HEK293 (cell line): ENCODE results near the gene TWIST2.

Experiments
- MZF1 ChIP-seq: fragments of 450-650 bp; formaldehyde crosslinking; IDR thresholded peaks from 2 replicates; pipeline ENCODE4 v1.5.1; 2017; ENCODE audit warnings: missing biosample characterization, missing genetic modification characterization, borderline replicate concordance
- ZNF175 ChIP-seq: fragments of 450-650 bp; formaldehyde crosslinking; IDR thresholded peaks from 2 replicates; pipeline ENCODE4 v1.5.1; 2016; ENCODE audit warnings: missing biosample characterization, missing genetic modification characterization
- ZNF292 ChIP-seq: fragments of 450-650 bp; formaldehyde crosslinking; IDR thresholded peaks from 2 replicates; pipeline ENCODE4 v1.5.1; 2016; ENCODE audit warnings: low read depth, missing biosample characterization, missing genetic modification characterization, borderline replicate concordance
- ZNF426 ChIP-seq: fragments of 450-650 bp; formaldehyde crosslinking; IDR thresholded peaks from 2 replicates; pipeline ENCODE4 v1.5.1; 2017; ENCODE audit warnings: missing biosample characterization, missing genetic modification characterization, mild to moderate bottlenecking, inconsistent platforms, moderate library complexity
- ZNF707 ChIP-seq: fragments of 450-650 bp; formaldehyde crosslinking; IDR thresholded peaks from 2 replicates; pipeline ENCODE4 v1.5.1; 2016; ENCODE audit warnings: missing biosample characterization, missing genetic modification characterization
- TF ChIP-seq, protein P1 (sequence below): fragments of 450-650 bp; formaldehyde crosslinking; IDR thresholded peaks from 2 replicates; pipeline ENCODE4 v1.5.1; 2016; ENCODE audit warnings: missing biosample characterization, missing genetic modification characterization
- TF ChIP-seq, protein P2 (sequence below): fragments of 450-650 bp; formaldehyde crosslinking; IDR thresholded peaks from 2 replicates; pipeline ENCODE4 v1.5.1; 2016; ENCODE audit warnings: missing biosample characterization, missing genetic modification characterization

DNA sequence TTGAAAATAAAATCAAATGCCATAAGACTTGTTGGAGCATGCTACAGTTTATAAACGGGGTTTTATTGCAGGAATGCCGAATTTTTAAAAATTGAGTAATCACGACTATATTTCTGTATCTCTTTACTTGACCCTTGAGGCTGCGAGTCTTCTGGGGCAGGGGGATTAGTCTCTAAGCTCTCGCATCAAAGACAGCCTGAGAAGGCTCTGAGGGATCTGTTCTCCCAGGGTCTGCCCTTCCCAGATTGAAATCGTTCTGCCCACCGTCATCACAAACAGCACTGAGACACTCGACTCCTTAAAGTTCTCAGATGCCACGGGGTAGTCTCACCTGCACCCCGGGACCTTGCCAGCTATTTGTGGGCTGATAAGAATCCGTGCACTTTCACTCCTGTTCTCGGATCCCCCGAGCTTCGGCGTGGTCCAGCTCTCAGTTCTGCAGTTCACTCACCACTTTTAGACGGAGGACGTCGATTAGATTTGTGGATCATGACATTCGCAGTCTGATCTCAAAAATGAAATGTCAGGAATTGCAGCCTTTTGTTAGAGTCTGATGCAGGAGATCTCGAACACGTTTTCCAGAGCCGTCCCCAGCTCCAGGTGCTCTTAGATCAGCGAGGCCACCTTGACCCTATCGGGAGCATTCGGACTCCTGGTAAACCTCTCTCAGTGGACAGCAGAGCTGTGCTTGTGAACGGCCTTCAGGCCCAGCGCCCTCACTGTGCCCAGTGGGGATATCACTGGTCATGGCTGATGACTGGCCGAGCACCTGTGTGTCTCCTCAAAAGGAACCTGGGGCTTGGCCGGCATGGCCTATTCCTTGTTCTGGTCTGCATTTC, 43.0 kb downstream of the TWIST2 start:
- TF ChIP-seq, protein P1, sequence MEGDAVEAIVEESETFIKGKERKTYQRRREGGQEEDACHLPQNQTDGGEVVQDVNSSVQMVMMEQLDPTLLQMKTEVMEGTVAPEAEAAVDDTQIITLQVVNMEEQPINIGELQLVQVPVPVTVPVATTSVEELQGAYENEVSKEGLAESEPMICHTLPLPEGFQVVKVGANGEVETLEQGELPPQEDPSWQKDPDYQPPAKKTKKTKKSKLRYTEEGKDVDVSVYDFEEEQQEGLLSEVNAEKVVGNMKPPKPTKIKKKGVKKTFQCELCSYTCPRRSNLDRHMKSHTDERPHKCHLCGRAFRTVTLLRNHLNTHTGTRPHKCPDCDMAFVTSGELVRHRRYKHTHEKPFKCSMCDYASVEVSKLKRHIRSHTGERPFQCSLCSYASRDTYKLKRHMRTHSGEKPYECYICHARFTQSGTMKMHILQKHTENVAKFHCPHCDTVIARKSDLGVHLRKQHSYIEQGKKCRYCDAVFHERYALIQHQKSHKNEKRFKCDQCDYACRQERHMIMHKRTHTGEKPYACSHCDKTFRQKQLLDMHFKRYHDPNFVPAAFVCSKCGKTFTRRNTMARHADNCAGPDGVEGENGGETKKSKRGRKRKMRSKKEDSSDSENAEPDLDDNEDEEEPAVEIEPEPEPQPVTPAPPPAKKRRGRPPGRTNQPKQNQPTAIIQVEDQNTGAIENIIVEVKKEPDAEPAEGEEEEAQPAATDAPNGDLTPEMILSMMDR (tag by site-specific recombination) = no peak
- TF ChIP-seq, protein P2, sequence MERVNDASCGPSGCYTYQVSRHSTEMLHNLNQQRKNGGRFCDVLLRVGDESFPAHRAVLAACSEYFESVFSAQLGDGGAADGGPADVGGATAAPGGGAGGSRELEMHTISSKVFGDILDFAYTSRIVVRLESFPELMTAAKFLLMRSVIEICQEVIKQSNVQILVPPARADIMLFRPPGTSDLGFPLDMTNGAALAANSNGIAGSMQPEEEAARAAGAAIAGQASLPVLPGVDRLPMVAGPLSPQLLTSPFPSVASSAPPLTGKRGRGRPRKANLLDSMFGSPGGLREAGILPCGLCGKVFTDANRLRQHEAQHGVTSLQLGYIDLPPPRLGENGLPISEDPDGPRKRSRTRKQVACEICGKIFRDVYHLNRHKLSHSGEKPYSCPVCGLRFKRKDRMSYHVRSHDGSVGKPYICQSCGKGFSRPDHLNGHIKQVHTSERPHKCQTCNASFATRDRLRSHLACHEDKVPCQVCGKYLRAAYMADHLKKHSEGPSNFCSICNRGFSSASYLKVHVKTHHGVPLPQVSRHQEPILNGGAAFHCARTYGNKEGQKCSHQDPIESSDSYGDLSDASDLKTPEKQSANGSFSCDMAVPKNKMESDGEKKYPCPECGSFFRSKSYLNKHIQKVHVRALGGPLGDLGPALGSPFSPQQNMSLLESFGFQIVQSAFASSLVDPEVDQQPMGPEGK (tag by site-specific recombination) = no peak
- TF ChIP-seq ZNF292 (tag by site-specific recombination) (no peak), ZNF175 (tag by site-specific recombination) (no peak), MZF1 (no peak), ZNF707 (tag by site-specific recombination) (no peak), ZNF426 (tag by site-specific recombination) (no peak)
